Hematopoietic multipotent progenitor cell treated with erythropoietin and hydrocortisone succinate and interleukin-3 and kit ligand, for 4 days (in vitro differentiated cells): Measurements from ENCODE around the gene RAB4A.
"Not testable (repeated sequence)": the region's sequence is repeated elsewhere in the genome, so short reads cannot be mapped to it uniquely, and the experiment has no call there.

Experiments
- DNase-seq: peaks from one replicate; pipeline ENCODE4 v3.0.0-alpha.2; 2015

Gene RAB4A

DNA sequence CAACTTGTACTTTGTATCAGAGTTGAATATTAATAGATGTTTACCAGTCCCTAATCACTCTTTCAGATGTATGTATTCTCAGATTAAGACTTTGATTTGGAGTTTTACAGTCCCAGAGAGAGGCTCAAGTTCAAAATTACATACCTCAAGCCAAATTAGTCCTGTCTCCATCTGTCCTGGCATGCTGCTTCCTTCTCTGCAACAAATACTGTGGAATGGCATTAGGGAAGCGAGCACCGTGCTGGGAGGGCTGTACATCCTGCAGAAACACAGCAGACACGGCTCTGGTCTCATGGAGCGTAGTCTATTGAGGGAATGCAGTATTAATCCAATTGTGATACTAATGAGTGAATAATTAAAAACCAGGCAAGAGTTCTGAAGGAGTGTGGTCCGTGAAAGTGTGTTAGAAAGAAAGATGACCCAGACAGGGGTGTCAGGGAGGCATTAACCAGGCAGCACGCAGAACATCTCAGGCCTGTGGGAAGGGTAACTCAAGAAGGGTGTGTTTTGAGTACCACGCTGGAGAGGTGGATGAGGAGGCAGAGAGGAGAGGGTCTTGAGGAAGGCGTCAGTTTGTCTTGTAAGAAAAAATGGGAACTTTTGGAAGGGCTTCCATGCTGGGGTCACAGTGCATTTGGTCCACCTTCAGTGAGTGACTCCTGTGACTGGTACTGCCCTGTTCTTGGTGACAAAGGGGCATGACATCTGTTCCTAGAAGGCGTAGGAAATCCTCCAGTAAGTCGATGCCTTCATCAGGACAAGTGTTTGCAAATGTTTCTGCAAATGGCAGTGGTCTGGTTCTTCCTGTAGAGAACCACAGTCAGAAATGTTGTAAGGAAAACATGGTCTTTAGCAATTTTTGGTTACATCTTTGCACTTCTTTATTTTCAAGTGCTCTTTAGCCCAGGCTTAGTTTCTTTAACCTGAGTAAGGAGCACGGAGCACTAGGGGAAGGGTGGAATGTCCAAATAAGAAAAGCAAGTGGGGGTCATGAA lies 1.6 kb downstream of the RAB4A start:
- DNase-seq: peak; percentile 62

DNA sequence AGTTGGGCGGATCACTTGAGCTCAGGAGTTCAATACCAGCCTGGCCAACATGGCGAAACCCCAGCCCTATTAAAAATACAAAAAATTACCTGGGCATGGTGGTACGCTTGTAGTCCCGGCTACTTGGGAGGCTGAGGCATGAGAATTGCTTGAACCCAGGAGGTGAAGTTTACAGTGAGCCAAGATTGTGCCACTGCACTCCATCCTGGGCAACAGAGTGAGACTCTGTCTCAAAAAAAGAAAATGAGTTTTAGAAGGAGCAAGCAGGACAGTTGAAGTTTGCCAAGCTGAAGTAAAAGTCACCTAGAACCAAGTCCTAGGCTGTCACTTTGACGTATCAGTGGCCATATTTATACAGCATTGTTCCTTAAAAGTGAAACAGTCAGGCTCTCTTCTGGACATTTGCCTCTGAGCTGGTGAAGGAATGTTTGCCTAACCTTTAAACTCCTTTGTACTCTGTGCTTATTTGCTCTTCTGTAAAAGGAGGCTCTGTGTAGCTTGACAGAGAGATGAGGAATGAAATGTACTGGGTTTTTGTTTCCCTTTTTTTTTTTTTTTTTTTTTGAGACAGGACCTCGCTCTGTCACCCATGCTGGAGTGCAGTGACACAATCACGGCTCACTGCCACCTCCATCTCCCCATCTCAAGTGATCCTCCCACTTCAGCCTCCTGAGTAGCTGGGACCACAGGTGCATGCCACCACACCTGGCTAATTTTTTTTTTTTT lies 2.8 kb downstream of the RAB4A start:
- DNase-seq: no peak

DNA sequence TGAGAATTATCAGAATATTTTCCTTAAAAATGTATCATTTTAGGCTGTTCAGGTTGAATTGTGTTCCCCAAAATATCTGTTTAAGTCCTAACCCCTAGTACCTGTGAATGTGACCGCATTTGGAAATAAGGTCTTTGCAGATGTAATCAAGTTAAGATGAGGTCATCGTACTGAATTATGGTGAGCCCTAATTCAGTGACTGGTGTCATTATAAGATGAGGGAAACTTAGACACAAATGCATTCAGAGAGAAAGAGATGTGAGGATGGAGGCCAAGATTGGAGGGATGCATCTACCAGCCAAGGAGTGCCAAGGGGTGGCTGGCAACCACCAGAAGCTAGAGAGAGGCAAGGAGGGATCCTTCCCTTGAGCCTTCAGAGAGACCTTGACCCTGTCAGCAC lies 4.1 kb downstream of the RAB4A start:
- DNase-seq: no peak

DNA sequence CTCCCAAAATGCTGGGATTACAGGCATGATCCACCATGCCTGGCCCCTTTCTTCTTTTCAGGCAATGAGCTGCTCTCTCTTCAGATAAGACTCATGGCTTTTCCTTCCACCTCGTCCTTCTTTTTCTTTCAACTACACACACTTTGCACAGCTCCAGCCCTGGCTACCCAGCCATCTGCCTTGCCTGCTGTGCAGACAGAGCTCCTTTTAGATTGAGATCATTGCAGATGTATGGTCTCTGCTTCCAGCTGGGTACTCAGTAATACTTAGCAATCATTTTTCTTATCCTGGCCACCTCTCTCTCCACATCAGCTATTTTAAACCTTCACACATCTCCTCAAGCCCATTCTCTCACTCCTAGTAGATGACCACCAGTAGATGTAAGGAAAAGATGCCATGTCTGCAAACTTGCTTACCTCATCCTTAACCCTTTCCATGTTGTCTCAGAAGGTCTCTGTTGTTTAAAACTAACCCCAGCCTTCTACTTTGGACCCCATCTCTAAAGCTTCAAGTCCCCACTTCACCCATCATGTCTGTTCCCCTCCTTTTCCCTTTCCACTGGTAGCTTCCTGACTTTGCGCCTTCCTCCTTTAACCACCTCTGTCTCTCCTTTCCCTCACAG lies 7.3 kb downstream of the RAB4A start:
- DNase-seq: peak; percentile 31

DNA sequence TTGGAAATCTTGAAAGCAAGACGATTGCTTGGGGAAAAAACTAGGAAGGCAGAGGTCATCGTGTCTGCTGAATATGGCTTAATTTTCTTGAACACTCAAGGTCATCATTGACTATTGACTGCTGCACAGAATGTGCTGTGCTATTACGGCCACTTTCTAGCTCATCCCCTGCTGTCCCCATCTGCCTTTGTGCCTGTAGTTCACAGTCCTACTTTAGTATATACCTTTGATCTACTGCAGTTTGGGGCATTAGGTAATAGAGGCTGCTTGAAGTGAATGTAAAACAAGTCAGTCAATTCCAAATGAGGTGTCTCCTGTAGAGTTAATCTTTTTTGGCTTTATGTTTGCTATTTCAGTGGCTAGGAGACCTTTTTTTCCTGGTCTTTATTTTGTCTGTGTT lies 8.3 kb downstream of the RAB4A start:
- no peak for DNase-seq

DNA sequence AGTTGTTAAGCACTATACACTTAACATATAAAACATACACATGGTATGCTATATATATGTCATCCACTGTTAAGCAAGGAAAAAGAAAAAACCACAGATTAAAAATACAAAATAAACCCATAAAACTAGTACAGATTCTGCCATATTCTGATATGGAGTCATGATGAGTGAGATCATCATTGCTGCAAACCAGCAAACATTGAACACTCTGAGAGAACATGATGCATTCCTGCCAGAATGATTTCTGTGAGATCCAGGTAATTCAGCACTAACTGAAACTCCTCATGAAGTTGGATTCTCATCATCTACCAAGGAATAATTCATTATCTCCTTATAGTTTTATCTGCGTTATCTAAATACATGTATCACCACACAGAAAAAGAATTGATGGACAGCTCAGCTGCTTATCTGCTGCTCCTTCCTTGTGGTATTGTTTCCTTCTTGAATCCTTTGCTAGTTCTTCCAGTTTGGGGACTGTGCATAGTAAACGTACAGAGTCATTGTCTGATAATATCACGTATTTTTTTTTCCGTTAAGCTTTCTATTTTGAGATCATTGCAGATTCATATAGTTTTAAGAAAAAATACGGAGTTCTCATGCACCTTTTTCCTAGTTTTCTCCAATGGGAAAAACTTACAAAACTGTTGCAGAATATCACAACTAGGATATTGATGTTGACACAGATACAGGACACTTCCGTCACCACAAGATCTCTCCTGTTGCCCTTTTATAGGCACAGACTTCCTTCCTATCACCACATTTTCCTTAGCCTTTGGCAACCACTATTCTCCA lies 9.3 kb downstream of the RAB4A start:
- peak; percentile 62 for DNase-seq

DNA sequence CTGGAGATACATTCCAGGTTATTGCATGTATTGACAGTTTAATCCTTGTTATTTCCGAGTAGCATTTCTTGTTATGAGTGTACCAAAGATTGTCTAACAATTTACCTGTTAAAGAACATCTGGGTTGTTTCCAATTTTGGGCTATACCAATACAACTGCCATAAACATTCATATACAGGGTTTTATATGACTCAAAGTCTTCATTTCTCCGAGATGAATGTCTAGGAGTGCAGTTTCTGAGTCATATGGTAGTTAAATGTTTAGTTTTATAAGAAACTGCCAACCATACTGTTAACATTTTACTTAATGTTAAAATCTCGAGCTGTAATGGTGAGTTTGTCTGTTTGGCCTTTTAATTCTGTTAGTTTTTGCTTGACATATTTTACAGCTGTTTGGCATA lies 10.0 kb downstream of the RAB4A start:
- no peak for DNase-seq

DNA sequence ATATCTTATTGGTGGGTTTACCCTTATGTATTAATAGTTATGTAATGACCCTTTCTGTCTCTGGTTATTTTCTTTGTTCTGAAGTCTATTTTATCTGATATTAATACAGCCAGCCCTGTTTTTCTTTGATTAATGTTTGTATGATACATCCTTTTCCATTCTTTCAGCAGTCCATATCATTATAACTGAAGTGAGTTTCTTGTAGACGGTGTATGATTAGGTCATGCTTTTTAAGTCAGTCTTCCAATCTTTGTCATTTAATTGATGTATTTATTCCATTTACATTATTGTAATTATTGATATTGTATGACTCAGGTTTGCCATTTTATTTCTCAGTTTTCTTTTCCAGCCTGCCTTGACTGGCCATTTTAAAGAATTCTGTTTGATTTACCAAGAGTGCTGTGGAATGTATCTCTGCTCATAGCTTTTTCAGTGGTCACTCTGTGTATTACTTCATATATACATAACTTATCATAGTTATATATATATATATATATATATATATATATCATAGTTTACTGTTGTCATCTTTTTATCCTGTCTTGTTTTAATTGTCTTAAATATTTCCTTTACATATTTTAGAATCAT lies 10.5 kb downstream of the RAB4A start:
- no peak for DNase-seq

DNA sequence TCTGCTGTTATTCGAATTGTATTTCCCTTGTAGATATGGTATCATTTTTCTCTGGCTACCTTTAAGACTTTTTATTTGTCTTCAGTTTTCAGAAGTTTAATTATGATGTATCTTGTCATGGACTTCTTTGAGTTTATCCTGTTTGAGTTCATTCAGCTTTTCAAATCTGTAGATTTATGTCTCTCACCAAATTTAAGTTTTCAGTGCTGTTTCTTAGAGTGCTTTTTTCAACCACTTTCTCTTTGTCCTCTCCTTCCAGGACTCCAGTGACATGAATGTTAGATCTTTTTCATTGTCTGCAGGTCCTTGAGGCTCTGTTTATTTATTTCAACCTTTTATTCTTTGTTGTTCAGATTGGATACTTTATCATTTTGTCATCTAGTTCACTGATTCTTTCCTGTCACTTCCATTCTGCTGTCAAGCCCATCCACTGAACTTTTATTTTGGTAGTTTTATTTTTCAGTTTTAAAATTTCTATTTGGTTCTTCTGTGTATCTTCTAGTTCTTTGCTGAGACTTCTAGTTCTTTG lies 11.4 kb downstream of the RAB4A start:
- DNase-seq: no peak

DNA sequence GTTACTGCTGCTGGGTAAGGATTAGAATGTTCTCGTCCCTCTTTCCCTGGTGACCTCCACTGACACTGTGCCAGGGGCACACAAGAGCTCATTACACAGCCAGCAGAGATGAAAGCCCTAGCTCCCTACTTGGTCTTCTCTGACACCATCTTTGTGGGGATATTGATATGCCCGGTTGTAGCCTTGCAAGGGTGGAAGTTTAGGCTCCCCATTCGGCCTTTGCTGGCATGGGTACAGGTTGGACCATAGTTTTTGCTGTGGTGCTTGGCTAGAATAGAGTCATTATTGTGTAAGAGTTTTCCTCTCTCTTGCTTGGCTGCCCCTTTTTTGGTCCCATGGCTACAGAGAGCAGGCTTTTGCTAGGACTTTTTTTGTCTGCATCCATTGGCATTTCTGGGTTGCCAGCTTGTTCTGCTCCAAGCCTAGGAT lies 12.3 kb downstream of the RAB4A start:
- no peak for DNase-seq

DNA sequence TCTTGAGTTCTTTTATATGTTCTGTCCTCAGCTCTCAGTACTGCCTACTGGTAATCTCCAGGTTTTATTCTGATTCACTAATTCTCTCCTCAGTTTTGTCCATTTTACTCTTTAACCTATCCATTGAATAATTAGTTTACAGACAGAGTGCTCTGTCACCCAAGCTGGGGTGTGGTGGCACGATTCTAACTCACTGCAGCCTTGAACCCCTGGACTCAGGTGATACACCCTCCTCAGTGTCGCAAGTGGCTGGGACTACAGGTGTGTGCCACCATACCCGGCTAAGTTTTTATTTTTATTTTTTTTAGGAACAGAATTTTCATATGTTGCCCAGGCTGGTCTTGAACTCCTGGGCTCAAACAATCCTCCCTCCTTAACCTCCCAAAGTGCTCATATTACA lies 14.0 kb downstream of the RAB4A start:
- DNase-seq: no peak

DNA sequence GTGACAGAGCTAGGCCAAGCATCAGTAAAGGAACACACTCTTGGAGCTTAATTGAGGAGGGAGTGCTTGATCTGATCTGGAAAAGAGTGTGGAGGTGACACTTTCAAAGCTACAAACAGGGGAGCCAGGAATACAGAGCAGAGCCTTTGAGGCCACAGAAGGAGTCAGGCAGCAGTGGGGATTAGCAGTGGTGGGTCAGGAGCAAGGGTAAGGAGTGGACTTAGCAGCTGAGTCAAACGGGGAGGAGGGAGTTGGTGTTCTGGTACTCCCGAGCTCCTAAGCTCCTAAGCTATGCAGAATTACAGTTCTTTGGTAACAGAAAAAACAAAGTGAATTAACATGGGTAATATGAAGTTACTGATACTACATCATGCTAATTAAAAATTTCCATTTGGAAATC lies 14.5 kb downstream of the RAB4A start:
- no peak for DNase-seq

DNA sequence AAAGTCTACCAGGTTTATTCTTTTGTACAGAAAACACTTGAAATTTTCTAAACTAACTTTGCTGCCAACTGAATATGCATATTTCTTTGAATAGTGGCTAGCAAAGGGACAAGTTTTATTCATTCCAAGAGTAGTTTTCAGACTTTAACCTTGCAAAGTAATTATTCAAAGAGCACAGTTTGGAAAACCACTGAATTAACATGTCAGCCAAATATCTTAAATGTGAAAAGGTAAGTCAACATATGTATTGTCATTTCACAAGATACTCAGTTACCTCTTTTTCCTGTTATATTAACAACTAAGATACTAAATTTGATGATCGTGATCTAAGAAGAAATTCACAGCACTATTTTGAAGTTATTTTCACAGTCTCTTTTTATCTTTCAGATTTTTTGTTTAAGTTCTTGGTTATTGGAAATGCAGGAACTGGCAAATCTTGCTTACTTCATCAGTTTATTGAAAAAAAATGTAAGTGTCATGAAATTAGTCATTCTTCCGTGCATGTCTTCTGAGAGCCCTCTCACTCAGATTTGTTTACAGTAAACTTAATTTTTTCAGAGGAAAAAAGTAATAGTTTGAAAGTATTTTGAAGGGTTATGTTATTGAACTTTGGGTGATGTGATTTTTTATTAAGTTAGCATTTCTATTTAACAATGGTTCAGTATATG lies 15.3 kb downstream of the RAB4A start:
- no peak for DNase-seq

DNA sequence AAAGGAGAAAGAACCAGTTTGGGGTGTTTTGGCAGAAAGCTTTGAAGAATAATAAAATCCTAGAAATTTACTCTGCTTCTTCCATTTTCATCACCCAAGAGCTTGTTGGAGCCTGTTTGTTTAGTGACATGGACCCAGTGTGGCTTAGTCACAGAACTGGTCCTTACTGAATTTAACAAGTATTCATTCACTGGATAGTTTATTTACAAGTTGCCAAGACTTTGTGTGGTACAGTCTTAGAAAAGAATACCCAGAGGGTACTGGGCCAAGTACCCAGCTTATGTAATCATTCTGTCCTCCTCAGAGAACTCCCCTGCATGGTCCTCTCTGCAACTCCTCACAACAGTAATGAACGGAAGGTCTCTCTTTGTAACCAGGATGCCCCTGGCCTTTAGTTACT lies 16.4 kb downstream of the RAB4A start:
- no peak for DNase-seq

DNA sequence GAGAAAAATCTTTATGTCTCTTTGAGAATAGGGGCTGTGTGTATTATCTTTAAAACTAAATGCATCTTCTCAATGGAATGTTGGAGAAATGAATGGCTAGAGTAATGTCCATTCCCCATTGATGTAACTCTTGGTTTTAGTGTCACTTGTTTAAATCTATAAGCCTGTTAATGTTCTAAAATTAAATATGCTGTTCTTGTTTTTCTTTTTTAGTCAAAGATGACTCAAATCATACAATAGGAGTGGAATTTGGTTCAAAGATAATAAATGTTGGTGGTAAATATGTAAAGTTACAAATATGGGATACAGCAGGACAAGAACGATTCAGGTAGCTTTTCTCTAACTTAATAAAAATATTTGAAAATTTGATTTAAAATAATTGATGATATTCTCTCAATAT lies 17.6 kb downstream of the RAB4A start:
- DNase-seq: no peak

DNA sequence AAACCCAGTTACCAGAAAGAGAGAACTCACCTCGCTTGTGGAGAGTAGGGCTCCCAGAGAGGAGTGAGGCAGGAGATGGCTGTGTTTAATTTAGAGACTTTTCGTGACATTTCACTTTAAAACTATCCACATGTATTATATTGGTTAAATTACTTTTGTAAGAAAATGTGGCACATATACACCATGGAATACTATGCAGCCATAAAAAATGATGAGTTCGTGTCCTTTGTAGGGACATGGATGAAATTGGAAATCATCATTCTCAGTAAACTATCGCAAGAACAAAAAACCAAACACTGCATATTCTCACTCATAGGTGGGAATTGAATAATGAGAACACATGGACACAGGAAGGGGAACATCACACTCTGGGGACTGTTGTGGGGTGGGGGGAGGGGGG lies 20.8 kb downstream of the RAB4A start:
- DNase-seq: not testable (repeated sequence)

DNA sequence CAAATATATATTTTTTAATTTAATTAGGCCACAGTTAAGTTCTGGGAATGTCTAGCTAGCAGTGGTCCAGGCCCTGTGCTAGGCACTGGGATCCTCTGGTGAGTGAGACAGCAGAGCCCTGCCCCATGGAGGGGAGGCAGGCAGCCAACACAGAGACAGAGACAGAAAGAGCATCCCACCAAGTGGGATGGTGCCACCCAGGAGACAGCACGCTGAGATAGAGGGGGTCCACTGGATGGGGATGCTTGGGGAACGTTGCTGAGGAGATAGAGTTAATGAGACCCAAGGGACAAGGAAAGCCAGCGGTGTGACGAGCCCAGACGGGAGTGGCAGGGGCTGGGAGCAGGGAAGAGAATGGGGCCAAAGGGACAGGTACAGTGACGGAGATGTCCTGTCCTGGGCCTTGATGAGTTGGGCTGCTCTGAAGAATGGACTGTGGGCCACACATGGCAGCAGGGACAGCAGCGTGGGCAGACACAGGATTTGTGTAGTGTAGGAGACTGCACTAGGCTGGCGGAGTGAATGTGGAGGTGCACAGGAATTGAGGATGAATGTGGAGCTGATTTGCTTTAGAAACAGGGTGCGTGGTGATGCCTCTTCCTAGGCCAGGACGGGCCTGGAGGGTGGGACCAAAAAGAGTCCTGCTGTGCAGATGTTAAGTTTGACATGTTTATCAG lies 22.8 kb downstream of the RAB4A start:
- no peak for DNase-seq

DNA sequence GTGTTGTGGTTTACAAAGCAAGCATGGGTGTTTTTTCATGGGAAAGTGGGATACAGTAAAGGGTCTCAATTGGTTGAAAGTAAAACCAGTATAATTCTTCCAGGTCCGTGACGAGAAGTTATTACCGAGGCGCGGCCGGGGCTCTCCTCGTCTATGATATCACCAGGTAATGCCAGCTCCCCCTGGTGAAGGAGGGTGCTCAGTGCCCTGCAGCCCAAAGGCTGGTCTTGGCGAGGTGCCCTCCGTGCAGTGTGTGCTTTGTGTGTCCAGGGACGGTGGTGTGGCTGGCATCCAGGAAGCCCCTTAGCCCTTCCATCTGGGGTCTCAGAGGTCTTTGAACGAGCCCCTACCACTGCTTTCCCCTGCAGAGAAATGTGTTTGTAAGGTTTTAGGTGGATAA lies 24.8 kb downstream of the RAB4A start:
- DNase-seq: no peak

DNA sequence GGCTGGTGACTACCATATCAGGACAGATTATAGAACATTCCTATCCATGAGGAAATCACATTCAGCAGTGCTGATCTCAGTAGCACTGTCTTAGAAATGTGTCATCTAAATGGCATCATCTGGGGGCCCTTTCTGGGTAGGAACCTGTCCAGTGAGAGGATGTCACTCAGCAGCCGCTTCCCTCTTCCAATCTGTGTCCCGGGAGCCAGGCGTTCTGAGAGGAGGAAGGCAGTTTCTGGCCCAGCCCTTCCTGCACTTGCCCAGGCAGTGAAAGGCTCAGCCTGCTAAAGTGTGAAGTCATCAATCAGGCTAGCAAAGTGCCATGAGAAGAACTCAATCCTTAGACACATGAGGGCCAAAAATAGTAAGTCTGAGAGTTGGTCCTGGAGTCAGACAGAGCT lies 25.6 kb downstream of the RAB4A start:
- DNase-seq: no peak

DNA sequence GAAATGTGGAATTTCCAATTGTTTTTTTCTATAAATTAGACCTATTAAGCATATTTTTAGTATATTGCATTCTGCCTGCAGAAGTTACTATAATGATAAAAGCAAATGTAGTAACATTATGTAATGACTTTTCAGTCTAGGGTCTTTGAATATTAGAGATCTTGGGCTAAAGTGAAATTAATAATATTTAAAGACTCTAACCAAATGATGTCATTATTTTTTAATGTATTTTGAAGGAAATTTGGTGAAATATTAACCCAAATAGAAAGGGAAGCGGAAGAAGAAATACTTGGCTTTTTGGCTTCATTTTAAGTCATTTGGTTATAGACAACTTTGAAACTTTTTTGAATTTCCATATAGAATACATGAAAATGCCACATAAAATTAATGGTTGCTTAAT lies 26.8 kb downstream of the RAB4A start:
- DNase-seq: no peak

DNA sequence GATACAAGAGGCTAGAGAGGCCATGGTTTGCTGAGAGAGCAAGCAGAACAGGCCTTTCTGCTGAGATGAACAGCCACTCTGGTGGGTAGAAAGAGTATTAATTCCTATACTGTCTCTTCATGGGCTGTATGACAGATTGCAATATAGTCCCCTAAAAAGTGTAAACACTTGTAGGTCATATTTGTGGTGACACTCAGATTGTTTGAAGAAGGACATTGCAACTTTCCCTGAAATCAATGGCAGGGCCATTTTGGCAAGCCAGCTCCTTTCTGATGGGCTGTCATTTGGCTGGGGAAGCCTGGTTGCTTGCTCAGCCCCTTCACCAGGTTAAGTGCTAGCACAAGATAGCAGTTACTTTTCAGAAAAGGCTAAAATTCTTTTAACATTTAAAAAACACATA lies 27.5 kb downstream of the RAB4A start:
- DNase-seq: no peak
